NCI-H146 (cell line): ENCODE data around the gene PEPD.
"Not testable (repeated sequence)": the region's sequence is repeated elsewhere in the genome, so short reads cannot be mapped to it uniquely, and the experiment has no call there.

ENCODE experiments used
- DNase-seq: peaks from one replicate; lab custom pipeline; 2025; lab: John Stamatoyannopoulos, UW

The PEPD gene

GRCh38 chr19:33521480-33522370, at the start of gene PEPD:
Gene PEPD (minus strand): TSS chr19:33521791. CDS start chr19:33521760, 31 bp downstream.
- peak; percentile 79 for DNase-seq

- no peak for DNase-seq
Measured at GRCh38 chr19:33569821-33570220, 48.2 kb upstream of the PEPD start.

DNA sequence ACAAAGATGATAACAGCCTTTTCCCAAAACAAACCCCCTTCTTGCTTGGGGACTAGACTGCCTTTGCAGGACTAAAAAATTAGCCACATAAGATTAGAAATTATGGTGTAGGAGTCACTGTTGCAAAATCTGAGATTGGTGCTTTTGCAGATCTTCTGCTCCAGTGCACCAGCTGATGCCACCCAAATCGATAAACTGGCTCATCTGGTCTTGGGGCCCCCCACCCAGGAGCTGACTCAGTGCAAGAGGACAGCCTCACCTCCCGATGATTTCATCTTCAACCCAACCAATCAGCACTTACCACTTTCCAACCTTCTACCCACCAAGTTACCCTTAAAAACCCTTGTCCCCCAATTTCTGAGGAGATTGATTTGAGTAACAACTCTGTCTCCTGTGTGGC, 47.1 kb upstream of the PEPD start:
- no peak for DNase-seq

- no peak for DNase-seq
Measured at GRCh38 chr19:33564836-33565338, 43.3 kb upstream of the PEPD start.

GRCh38 chr19:33562636-33563035, 41.0 kb upstream of the PEPD start:
- DNase-seq = no peak

GRCh38 chr19:33561666-33562065, 40.1 kb upstream of the PEPD start:
- not testable (repeated sequence) for DNase-seq

DNA sequence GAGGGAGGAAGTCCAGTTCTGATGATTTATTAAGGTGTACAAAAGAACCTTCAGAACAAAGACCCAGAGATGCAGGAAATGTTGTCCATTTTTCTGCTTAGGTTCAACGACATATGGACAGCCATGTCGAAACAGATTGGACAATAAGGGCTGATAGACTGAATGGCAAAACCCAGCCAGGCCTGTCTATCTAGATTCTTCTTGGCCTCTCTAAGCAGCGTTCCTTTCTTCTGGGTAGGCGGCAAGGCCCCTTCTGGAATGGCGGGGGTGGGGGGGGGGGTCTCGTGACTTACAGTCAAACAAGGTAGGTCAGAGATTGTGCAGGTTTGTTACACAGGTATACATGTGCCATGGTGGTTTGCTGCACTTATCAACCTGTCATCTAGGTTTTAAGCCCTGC, 39.7 kb upstream of the PEPD start:
- no peak for DNase-seq

GRCh38 chr19:33559996-33560395, 38.4 kb upstream of the PEPD start:
- no peak for DNase-seq

- DNase-seq = no peak
Measured at GRCh38 chr19:33558856-33559255, 37.3 kb upstream of the PEPD start.

- no peak for DNase-seq
Measured at GRCh38 chr19:33558151-33558550, 36.6 kb upstream of the PEPD start.

- DNase-seq = no peak
Measured at GRCh38 chr19:33557720-33558119, 36.1 kb upstream of the PEPD start.

GRCh38 chr19:33557196-33557595, 35.6 kb upstream of the PEPD start:
- no peak for DNase-seq

DNA sequence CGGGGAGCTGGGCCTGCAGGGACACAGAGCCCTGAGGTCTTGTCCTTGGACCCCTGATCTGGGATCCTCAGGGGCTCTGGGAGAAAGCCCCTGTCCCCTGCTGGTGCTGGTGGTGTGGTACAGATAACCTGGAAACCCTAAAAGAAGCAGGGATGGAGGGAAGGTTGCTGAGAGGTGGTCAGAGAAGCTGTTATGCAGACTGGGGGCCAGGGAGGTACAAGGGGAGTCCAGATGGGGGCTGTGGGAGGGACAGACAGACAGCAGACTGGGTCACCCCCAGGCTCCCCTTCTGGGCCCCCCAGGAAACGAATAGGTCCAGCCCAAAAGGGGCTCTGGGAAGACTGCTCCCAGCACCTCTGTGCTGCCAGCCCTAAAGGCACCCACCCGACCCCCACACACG, 34.7 kb upstream of the PEPD start:
- no peak for DNase-seq

DNA sequence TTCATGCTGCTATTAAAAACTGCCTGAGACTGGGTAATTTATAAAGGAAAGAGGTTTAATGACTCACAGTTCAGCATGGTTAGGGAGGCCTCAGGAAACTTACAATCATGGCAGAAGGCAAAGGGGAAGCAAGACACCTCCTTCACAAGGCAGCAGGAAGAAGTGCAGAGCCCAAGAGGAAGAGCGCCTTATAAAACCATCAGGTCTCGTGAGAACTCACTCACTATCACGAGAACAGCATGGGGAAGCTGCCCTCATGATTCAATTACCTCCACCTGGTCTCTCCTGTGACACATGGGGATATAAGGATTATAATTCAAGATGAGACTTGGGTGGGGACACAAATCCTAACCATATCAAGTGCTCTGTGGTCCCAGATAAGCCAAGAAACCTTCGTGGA, 34.1 kb upstream of the PEPD start:
- DNase-seq = not testable (repeated sequence)

- DNase-seq = no peak
Measured at GRCh38 chr19:33554821-33555220, 33.2 kb upstream of the PEPD start.

DNA sequence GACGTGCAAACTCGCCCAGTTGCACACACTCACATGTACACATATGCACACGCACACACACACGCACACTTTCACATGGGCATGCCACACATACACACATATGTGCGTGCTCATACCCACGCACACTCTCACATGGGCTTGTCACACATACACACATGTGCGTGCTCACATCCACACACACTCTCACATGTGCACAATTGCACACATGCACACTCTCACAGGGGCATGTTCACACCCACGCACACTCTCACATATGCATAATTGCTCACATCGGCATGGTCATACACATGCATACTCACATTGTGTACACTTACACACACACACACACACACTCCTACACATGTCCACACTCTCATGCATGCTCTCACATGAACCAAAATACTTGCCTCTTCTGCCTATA, 32.8 kb upstream of the PEPD start:
- DNase-seq = no peak

- DNase-seq = no peak
Measured at GRCh38 chr19:33553530-33554310, 32.1 kb upstream of the PEPD start.

GRCh38 chr19:33552928-33553279, 31.3 kb upstream of the PEPD start:
- no peak for DNase-seq

DNA sequence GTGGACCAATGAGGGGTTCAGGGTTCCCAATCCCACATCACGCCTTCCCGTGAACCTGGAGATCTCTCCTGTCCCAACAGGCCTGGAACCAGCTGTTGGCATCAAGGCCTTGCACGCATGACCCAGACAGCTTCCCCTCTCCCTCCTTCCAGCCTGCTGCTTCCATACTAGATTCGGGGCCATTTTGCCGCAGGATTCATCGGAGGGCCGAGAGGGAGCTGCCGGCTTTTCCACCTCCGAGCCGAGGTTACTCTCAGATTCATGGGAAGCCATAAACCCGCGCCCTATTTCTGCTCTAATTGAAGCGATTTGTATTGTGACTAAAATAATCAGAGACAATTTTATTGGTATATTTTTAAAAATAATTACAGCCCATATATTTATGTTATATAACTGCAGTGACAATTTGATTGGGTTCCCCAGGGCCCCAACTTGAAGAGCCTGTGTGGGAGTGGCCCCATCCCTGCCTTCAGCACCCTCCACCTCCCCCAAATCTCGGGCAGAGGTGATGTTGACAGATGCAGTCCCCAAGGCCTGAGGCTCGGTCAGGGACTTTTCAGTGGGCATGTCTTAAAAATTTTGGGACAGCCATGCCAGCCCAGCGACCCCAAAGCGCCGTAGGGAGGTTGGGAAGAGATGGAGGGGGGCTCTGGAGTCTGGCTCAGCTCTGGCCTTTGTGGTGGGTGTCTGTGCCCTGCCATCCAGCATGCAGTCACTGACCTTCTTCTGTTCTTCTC, 30.8 kb upstream of the PEPD start:
- DNase-seq = no peak

GRCh38 chr19:33551676-33552075, 30.1 kb upstream of the PEPD start:
- DNase-seq = no peak

- no peak for DNase-seq
Measured at GRCh38 chr19:33550768-33551167, 29.2 kb upstream of the PEPD start.

- no peak for DNase-seq
Measured at GRCh38 chr19:33547676-33548075, 26.1 kb upstream of the PEPD start.
